Muscle layer of duodenum (tissue), 2 donors: ENCODE data around the gene RAB6B.

Experiments used
- H3K27ac ChIP-seq: one replicate; pipeline ENCODE4 v1.7.0; 2013; ENCODE audit warnings: mild to moderate bottlenecking, low read length
- H3K27me3 ChIP-seq: one replicate; pipeline ENCODE4 v1.7.0; 2013; ENCODE audit warnings: low read depth, mild to moderate bottlenecking, control low read depth, low read length
- H3K36me3 ChIP-seq, 2 donors: one replicate each; pipeline ENCODE4 v1.7.0; 2013; ENCODE audit warnings: low read length in 2 of 2, control low read depth in 1 of 2, mild to moderate bottlenecking in 1 of 2; ENCODE audit not compliant: insufficient read depth in 2 of 2, control insufficient read depth in 1 of 2
- H3K4me1 ChIP-seq, 2 donors: one replicate each; pipeline ENCODE4 v1.7.0; 2013; ENCODE audit warnings: low read length in 2 of 2, mild to moderate bottlenecking in 2 of 2, control low read depth in 1 of 2, moderate library complexity in 1 of 2; ENCODE audit not compliant: insufficient read depth in 2 of 2, control insufficient read depth in 1 of 2
- H3K4me3 ChIP-seq, 2 donors: one replicate each; pipeline ENCODE4 v1.7.0; 2013; ENCODE audit warnings: low read length in 2 of 2, low read depth in 1 of 2, mild to moderate bottlenecking in 1 of 2
- H3K9me3 ChIP-seq, 2 donors: one replicate each; pipeline ENCODE4 v1.7.0; 2013; ENCODE audit warnings: low read length in 2 of 2, control low read depth in 1 of 2, mild to moderate bottlenecking in 1 of 2; ENCODE audit not compliant: control insufficient read depth in 1 of 2
- donor health status: healthy.

Gene RAB6B

DNA sequence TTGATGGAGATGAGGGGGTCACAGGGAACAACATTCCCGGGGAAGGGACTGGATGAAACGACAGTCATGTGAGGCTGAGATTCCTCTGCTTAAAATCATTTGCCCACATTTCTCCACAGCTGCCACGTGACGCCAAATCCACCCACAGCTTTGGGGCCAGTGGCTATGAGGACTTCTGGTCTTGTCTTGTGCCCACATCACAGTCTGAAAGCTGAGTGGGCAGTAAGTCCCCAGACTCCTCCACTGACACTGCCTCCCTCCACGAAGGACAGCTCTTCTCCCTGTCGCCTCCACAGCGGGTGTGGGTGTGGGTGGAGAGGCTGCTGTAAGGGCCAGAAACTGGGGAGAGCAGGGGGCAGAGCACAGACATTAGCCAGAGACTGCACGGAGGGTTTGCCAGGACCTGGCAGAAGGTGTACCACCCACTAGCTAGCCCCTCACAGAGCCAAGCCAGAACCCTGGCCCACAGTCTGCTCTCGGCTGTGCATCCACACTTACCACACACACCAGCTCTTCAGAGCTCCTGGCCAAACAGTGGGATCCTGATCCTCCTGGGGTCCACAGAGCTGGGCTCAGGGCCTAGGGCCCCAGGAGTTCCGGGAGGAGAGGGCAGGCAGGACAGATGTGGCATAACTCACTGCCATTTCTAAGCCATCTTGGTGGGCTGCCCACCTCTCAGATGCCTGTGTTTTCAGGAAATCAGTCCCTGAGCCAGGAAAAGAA lies 24.2 kb downstream of the RAB6B start:
- Histone ChIP-seq H3K27ac (no peak overlapping the region), H3K4me1 (peaks cover 0 to 22% of the 10 kb centered on the region in 2 donors), H3K4me3 (no peak overlapping the region), H3K36me3 (no peaks in the 10 kb centered on the region), H3K27me3 (no peaks in the 10 kb centered on the region), H3K9me3 (no peaks in the 10 kb centered on the region)

DNA sequence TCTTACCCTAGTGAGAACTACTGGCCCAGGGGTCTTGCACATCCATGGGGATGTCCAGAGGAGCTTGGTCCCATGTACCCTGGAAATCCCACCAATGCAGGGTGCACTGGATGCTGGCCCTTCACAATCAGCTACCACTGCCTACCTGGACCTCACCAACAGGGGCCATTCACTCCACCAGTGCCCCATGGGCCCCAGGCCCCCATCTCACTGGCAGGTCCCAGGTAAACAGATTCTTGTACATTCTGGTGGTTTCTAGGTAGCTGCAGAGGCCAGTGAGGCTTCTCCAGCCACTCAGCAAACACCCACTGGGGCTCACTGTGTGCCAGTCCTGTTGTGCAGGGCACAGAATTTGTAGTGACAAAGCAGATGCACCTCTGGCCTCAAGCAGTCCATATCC lies 24.9 kb downstream of the RAB6B start:
- H3K27me3 ChIP-seq, result no peaks in the 10 kb centered on the region
- H3K27ac ChIP-seq, result no peak overlapping the region
- no peaks in the 10 kb centered on the region for H3K9me3 ChIP-seq
- peaks cover 0 to 22% of the 10 kb centered on the region in 2 donors for H3K4me1 ChIP-seq
- H3K4me3 ChIP-seq, result no peak overlapping the region
- no peaks in the 10 kb centered on the region for H3K36me3 ChIP-seq

DNA sequence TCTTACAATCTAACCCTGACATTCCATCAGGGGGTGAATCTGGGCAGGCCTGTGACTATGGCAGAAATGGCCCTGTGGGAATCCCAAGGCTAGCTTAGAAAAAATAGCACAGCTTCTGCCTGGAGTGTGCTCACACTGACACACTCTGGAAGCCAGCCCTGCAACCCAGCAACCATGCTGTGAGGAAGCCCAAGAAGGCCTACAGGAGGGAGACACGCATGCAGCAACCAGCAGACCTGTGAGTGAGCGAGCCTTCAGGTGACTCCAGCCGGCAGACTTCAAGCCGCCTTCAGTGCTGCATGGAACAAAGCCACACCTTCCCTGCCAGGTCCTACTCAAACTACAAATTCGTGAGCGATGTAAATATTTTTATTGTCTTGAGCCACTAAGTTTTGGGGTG lies 26.1 kb downstream of the RAB6B start:
- peaks cover 0 to 25% of the 10 kb centered on the region in 2 donors for H3K4me1 ChIP-seq
- H3K4me3 ChIP-seq, result no peak overlapping the region
- H3K27ac ChIP-seq, result no peak overlapping the region
- H3K27me3 ChIP-seq, result no peaks in the 10 kb centered on the region
- H3K36me3 ChIP-seq, result no peaks in the 10 kb centered on the region
- no peaks in the 10 kb centered on the region for H3K9me3 ChIP-seq

DNA sequence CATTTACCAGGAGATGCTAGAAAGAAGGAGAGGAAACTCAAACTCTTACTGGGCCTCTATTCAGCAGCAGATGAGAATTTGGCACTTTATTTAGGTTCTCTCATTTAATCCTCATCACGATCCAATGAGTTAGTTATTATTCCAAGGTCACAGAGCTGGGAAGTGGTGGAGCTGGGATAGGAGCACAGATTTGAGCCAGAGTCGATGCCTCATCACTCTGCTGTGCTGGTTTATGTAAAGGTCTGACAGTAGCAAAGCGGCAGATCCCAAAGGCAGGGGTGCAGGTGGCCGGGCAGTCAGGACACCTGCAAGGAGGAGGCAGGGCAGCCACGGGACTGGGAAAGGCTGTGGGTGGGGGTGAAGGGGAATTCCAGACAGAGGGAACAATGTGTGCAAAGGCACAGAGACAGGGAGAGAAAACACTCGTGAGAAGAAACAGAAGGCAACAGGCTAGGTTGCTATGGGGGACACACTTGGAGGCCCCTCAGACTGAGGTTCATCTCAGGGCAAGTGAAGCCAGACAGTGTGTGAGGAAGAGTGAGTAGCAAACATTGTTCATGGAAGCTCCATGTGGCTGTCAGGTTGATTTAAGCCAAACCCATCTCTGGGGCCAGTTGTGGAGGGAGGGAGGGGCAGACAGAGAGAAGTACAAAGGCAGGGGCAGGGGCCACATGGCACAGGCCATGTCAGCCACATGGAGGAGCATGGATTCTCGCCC lies 26.8 kb downstream of the RAB6B start:
- Histone ChIP-seq H3K4me1 (peaks cover 0 to 25% of the 10 kb centered on the region in 2 donors), H3K27ac (no peak overlapping the region), H3K36me3 (no peaks in the 10 kb centered on the region), H3K4me3 (no peak overlapping the region), H3K27me3 (no peaks in the 10 kb centered on the region), H3K9me3 (no peaks in the 10 kb centered on the region)

DNA sequence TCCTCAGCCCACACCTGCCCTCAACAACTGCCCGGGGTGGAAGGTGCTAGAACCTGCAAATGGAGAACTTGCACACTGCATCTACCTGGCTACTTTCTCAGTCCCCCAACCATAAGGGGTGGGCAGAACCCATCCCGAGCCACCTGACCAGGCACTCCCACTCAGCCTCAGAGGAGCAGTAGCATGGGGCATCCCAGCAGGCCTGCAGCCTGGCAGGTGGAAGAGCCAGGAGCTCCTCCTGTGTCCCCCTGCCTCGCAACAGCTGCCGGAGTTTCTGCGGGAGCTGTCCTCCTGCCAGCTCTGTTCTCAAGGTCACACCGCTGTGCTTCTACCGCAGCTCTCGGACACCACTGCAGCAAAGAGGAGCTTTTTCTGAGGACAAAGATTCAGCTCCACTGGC lies 27.5 kb downstream of the RAB6B start:
- no peak overlapping the region for H3K27ac ChIP-seq

DNA sequence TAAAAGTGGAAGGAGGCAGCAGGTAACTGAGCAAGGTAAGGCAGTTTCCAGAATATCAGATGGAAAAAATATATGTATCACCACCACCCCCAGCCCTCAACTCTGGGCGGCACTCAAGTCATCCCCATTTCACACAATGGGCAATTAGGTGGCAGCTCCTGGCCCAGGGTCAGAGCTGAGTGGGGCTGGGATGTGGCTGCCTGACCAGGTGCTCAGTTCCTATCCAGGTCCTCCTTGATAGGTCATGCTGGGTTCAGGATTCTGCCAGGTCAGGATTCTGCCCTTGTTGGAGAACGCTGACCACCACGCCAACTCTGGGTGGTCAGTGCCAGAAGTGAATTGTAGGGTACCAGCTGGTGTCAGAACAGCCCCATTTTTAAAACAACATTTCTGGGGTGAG lies 29.5 kb downstream of the RAB6B start:
- Histone ChIP-seq H3K36me3 (no peaks in the 10 kb centered on the region), H3K27ac (no peak overlapping the region), H3K4me1 (peaks cover 0 to 18% of the 10 kb centered on the region in 2 donors), H3K4me3 (no peak overlapping the region), H3K9me3 (no peaks in the 10 kb centered on the region), H3K27me3 (no peaks in the 10 kb centered on the region)

More for the DNA sequence above, 27.5 kb downstream of the RAB6B start:
- Histone ChIP-seq H3K9me3 (no peaks in the 10 kb centered on the region), H3K4me3 (no peak overlapping the region), H3K36me3 (no peaks in the 10 kb centered on the region), H3K27me3 (no peaks in the 10 kb centered on the region), H3K4me1 (peaks cover 0 to 25% of the 10 kb centered on the region in 2 donors)

DNA sequence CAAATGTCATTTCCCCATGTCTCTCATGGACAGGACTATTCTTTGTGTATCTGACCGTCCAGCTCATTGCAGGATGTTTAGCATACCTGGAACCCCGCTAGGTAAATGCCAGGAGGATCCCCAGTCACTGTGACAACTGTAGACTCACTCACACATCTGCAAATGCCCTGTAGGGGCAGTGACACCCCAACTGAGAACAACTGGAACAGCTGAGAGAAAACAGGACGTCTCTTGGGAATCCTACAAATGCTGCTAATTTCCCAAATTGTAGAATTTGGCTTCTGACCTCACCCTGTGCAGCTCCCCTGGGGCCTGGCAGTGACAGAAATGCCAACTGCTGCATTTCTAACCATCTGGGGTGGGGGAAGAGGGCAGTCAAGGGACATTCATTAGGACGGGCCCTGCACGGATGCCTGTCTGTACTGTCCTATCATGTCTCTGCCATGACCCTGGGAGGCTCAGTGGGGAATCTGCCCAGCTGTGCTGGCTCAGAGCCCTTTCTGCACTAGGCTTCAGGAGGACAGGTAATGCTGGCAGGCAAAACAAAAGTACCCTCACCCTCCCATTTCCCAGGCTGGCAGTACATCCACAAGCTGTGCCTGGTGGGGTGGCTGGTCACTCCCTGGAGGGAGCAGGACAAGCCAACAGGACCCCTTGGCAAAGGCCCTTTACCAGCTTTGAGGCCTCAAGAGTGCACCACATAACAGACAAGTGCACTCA lies 30.4 kb downstream of the RAB6B start:
- no peak overlapping the region for H3K27ac ChIP-seq
- H3K27me3 ChIP-seq, result no peaks in the 10 kb centered on the region
- H3K36me3 ChIP-seq, result no peaks in the 10 kb centered on the region
- peaks cover 0 to 18% of the 10 kb centered on the region in 2 donors for H3K4me1 ChIP-seq
- H3K4me3 ChIP-seq, result no peak overlapping the region
- H3K9me3 ChIP-seq, result no peaks in the 10 kb centered on the region

DNA sequence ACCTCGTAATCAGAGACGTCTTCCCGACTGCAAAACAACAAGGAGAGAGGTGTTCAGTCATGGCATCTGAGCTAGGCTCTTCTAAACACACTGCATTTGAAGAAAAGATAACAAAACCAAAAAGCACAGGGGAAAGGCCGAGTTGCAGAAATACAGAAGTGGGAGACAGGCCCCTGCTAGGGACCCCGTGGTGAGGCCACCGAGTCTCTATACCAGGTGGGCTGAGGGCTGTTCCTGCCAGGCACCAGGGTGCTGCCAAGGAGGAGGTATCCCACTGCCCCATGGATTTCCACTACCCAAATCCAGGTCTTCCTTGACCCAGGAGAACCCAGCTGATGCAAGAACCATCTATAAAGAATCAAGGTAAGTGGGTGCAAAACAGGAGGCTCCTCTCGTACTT lies 31.1 kb downstream of the RAB6B start:
- Histone ChIP-seq H3K4me1 (peaks cover 0 to 18% of the 10 kb centered on the region in 2 donors), H3K27me3 (no peaks in the 10 kb centered on the region), H3K4me3 (no peak overlapping the region), H3K9me3 (no peaks in the 10 kb centered on the region), H3K36me3 (no peaks in the 10 kb centered on the region), H3K27ac (no peak overlapping the region)

DNA sequence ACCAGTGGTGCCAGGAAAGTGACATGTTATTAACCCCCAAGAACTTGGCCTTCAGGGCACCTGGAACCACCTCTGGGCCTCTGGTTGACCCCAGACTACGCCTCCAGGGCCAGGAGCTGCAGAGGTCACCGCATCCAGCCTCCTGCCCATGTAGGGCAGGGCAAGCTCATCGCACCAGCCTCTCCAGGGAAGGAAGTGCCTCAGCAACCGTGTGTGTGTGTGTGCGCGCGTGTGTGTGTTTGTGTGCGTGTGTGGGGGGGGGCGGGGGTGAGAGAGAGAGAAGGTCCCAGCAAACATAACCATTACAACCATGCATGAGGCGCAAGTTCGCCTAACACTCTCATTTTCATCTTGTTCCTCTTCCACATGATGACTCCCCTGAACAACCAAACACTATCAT lies 31.8 kb downstream of the RAB6B start:
- Histone ChIP-seq H3K36me3 (no peaks in the 10 kb centered on the region), H3K27me3 (no peaks in the 10 kb centered on the region), H3K4me3 (no peak overlapping the region), H3K9me3 (no peaks in the 10 kb centered on the region), H3K4me1 (peaks cover 0 to 11% of the 10 kb centered on the region in 2 donors), H3K27ac (no peak overlapping the region)

DNA sequence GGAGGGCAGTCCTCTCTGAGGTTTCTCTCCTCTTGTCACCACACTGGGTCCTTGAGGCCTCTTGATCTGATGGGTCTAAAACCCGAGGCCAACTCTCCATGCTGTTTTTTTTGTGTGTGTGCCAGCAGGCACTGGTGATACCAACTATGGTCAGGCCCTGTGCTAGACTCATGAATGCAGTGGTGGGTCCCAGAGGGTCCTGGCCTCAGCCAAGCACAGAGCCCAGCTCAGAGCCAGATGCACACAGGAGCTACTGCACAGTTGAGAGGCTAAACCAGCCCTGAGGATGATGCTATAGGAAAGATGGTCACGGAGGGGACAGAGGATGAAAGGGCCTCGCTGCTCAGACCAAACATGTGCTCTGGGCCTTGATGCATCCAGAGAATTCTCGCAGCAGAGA lies 33.5 kb downstream of the RAB6B start:
- no peaks in the 10 kb centered on the region for H3K36me3 ChIP-seq
- no peaks in the 10 kb centered on the region for H3K9me3 ChIP-seq
- peaks cover 0 to 3% of the 10 kb centered on the region in 2 donors for H3K4me1 ChIP-seq
- H3K27ac ChIP-seq, result no peak overlapping the region
- no peak overlapping the region for H3K4me3 ChIP-seq
- no peaks in the 10 kb centered on the region for H3K27me3 ChIP-seq

DNA sequence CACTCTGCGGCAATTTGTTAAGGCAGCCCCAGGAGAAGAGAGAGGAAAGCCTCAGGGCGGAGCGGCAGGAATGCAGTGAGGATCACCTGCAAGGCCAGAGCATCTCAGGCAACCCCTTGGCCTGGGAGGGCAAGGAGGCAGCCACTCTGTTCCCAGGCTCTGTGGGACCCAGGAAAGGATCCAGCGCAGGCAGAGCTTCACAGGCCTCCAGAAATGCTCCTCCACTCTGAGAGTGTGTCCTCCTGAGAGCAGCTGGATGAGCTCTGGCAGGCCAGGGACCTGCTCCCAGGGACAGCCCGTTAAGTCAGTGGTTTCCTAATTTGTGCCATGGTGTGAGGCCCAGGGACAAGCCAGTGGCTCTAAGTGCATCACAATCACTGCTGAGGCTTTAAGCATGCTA lies 35.2 kb downstream of the RAB6B start:
- H3K27me3 ChIP-seq, result no peaks in the 10 kb centered on the region
- no peaks in the 10 kb centered on the region for H3K9me3 ChIP-seq
- H3K36me3 ChIP-seq, result no peaks in the 10 kb centered on the region
- H3K4me3 ChIP-seq, result no peak overlapping the region
- peaks cover 0 to 1% of the 10 kb centered on the region in 2 donors for H3K4me1 ChIP-seq
- H3K27ac ChIP-seq, result no peak overlapping the region
